Panc1 (cell line): ENCODE measurements around the gene CFAP77.

Source experiments
- POLR2AphosphoS5 ChIP-seq: IDR thresholded peaks from 2 replicates; pipeline ENCODE4 v1.6.1; 2012; ENCODE audit warnings: mild to moderate bottlenecking, low read depth, low read length, moderate library complexity
- REST ChIP-seq, 2 experiments: IDR thresholded peaks; 2 replicates each; pipeline ENCODE4 v1.6.1; 2011 to 2012; ENCODE audit warnings: low read depth in 2 of 2, control low read depth in 1 of 2, low read length in 1 of 2, mild to moderate bottlenecking in 1 of 2, moderate library complexity in 1 of 2; ENCODE audit not compliant: insufficient read depth in 1 of 2
- SIN3A ChIP-seq: IDR thresholded peaks from 2 replicates; pipeline ENCODE4 v1.6.1; 2012; ENCODE audit warnings: low read depth, mild to moderate bottlenecking, low read length, moderate library complexity, borderline replicate concordance; ENCODE audit not compliant: insufficient read depth
- TCF7L2 ChIP-seq: IDR thresholded peaks from 2 replicates; pipeline ENCODE4 v1.6.1; 2011; ENCODE audit warnings: mild to moderate bottlenecking, low read depth, low read length, inconsistent platforms
- TF ChIP-seq, protein P1 (sequence below): fragments of 450-650 bp; IDR thresholded peaks from 2 replicates; pipeline ENCODE4 v1.5.1; 2017; ENCODE audit warnings: mild to moderate bottlenecking

DNA sequence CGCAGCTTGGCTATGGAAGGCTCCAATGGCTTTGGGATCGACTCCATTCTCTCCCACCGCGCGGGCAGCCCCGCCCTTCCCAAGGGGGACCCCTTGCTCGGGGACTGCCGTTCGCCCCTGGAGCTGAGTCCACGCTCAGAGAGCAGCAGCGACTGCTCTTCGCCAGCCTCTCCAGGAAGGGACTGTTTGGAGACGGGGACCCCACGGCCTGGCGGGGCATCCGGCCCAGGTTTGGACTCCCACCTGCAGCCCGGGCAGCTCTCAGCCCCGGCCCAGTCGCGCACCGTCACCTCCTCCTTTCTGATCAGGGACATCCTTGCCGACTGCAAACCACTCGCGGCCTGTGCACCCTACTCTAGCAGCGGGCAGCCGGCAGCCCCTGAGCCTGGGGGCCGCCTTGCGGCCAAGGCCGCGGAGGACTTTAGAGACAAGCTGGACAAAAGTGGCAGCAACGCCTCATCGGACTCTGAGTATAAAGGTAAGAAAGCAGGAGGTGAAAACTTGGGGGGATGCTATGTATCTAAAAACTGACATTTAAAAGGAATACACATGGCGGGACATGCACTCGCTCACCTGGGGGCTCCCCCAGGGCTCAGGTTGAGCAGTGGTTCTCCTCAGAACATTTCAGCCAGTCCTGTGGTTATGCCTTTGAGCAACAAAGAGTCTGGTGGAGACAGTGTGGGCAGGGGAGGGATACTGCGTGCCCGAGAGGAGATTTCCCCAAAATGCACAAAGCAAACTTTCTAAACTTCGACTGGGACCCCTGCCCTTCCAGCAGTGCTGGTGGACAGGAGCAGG, 173.0 kb downstream of the CFAP77 start:
- no peak for TF ChIP-seq POLR2AphosphoS5
- TF ChIP-seq, protein P1, sequence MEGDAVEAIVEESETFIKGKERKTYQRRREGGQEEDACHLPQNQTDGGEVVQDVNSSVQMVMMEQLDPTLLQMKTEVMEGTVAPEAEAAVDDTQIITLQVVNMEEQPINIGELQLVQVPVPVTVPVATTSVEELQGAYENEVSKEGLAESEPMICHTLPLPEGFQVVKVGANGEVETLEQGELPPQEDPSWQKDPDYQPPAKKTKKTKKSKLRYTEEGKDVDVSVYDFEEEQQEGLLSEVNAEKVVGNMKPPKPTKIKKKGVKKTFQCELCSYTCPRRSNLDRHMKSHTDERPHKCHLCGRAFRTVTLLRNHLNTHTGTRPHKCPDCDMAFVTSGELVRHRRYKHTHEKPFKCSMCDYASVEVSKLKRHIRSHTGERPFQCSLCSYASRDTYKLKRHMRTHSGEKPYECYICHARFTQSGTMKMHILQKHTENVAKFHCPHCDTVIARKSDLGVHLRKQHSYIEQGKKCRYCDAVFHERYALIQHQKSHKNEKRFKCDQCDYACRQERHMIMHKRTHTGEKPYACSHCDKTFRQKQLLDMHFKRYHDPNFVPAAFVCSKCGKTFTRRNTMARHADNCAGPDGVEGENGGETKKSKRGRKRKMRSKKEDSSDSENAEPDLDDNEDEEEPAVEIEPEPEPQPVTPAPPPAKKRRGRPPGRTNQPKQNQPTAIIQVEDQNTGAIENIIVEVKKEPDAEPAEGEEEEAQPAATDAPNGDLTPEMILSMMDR: no peak
- TF ChIP-seq SIN3A: no peak
- no peak for TF ChIP-seq TCF7L2
- TF ChIP-seq REST (IDR thresholded peaks at IDR 0.05; ENCODE audit: insufficient read depth in 1 of 2, low read depth in 2 of 2, low read length in 1 of 2): no peak
